Sigmoid colon (tissue), 7 donors: ENCODE results near the gene HRH1. TPM values are rescaled to one million over a fixed set of nuclear protein-coding genes. Genes with fewer than 3 reads are reported as not detected.

Experiments used
- DNase-seq: peaks from one replicate; pipeline ENCODE4 v3.0.0-alpha.2; 2019
- H3K27ac ChIP-seq, 4 donors: fragments of 200-600 bp; sonication (generic); one replicate each; pipeline ENCODE4 v1.5.1; 2016 to 2019; ENCODE audit warnings: mild to moderate bottlenecking in 1 of 4
- H3K27me3 ChIP-seq, 3 donors: fragments of 200-600 bp; sonication (generic); one replicate each; pipeline ENCODE4 v1.5.1; 2019; ENCODE audit warnings: mild to moderate bottlenecking in 1 of 3
- H3K36me3 ChIP-seq, 4 donors: fragments of 200-600 bp; sonication (generic); one replicate each; pipeline ENCODE4 v1.5.1; 2016 to 2019
- H3K4me1 ChIP-seq, 4 donors: fragments of 200-600 bp; sonication (generic); one replicate each; pipeline ENCODE4 v1.5.1; 2017 to 2019
- H3K4me3 ChIP-seq, 4 donors: fragments of 200-600 bp; sonication (generic); one replicate each; pipeline ENCODE4 v1.5.1; 2017 to 2019; ENCODE audit warnings: mild to moderate bottlenecking in 2 of 4, moderate library complexity in 1 of 4
- H3K9me3 ChIP-seq, 4 donors: fragments of 200-600 bp in 3 of 4; sonication (generic) in 3 of 4; one replicate each; pipeline versions ENCODE4 v1.5.1 to v1.6.1; 2013 to 2019
- EP300 ChIP-seq, 4 donors: sonication (generic); formaldehyde crosslinking; IDR thresholded peaks; one replicate each; pipeline ENCODE4 v1.6.1; 2017; ENCODE audit warnings: antibody characterized with exemption in 4 of 4
- POLR2A ChIP-seq, 2 donors: fragments of 450-650 bp; IDR thresholded peaks; one replicate each; pipeline ENCODE4 v1.6.1; 2016; ENCODE audit warnings: antibody characterized with exemption in 2 of 2, mild to moderate bottlenecking in 2 of 2, moderate library complexity in 2 of 2
- POLR2AphosphoS5 ChIP-seq, 4 donors: sonication (generic); formaldehyde crosslinking; IDR thresholded peaks; one replicate each; pipeline ENCODE4 v1.6.1; 2017; ENCODE audit warnings: antibody characterized with exemption in 4 of 4
- WGBS, 2 donors: extraction: QIAGEN DNeasy Blood & Tissue Kit; methylation state at CpG; one replicate each; pipeline ENCODE4 v1.1.7; 2013; 5-methylcytosine and 5-hydroxymethylcytosine counted together
- intact Hi-C: fragments of 100-400 bp; cut with DNase I; formaldehyde crosslinking; loops from one replicate; pipeline ENCODE4 v1.15.1; 2023
- polyA plus RNA-seq, 3 donors: library from polyadenylated mRNA; stranded (reverse); fragments of 200-250 nt; gene quantifications; one replicate each; pipeline ENCODE4 v1.2.3, GENCODE V29; 2013
- total RNA-seq, 4 donors: library from RNA; depleted of rRNA; stranded (reverse); fragments of >200 nt; gene quantifications; one replicate each; pipeline ENCODE4 v1.1.0, GENCODE V29; 2016
- TF ChIP-seq, protein P1 (sequence below), 4 experiments: fragments of 450-650 bp in 3 of 4; fragments of 200-600 bp in 1 of 4; IDR thresholded peaks; one replicate each; pipeline ENCODE4 v1.5.1; 2016 to 2019; ENCODE audit warnings: antibody characterized with exemption in 4 of 4, mild to moderate bottlenecking in 3 of 4, moderate library complexity in 2 of 4
- donor health status: healthy with polysubstance abuse.
- donor health status: Bipolar disorder and iron deficiency.
- donor health status: healthy.

The HRH1 gene
- total and polyA plus RNA-seq, 7 donors, result 1.8 to 57.3 (median 3.9) TPM

DNA sequence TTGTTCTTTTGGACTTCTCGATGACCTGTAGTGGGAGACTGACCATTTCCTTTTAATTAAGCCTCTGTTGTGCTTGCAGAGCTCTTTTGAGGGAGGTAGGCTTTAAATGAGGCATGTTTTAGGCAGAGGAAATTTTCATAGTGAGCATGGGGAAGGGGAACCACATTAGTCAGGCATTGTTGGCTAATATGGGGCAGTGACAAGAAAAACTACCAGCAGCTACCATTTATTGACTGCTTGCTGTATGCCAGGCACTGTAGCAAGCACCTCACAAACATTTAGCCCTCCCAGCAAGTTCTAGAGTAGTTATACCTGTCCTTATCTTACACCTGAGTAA is 128.8 kb downstream of the HRH1 start:
- Histone ChIP-seq H3K27ac (peak overlapping the region; percentile 20 to 70 (median 59)), H3K27me3 (no peaks in the 10 kb centered on the region), H3K4me1 (peaks cover 0 to 46% (median 32%) of the 10 kb centered on the region in 4 donors), H3K36me3 (peaks cover 0 to 11% (median 0%) of the 10 kb centered on the region in 4 donors), H3K9me3 (no peaks in the 10 kb centered on the region), H3K4me3 (no peak overlapping the region)
- intact Hi-C loops, result no loop called here
- WGBS, 2 donors, result 81 to 86% methylated on average over 1 of the region's 1 CpG
- DNase-seq, result no peak
- TF ChIP-seq, protein P1, sequence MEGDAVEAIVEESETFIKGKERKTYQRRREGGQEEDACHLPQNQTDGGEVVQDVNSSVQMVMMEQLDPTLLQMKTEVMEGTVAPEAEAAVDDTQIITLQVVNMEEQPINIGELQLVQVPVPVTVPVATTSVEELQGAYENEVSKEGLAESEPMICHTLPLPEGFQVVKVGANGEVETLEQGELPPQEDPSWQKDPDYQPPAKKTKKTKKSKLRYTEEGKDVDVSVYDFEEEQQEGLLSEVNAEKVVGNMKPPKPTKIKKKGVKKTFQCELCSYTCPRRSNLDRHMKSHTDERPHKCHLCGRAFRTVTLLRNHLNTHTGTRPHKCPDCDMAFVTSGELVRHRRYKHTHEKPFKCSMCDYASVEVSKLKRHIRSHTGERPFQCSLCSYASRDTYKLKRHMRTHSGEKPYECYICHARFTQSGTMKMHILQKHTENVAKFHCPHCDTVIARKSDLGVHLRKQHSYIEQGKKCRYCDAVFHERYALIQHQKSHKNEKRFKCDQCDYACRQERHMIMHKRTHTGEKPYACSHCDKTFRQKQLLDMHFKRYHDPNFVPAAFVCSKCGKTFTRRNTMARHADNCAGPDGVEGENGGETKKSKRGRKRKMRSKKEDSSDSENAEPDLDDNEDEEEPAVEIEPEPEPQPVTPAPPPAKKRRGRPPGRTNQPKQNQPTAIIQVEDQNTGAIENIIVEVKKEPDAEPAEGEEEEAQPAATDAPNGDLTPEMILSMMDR (IDR thresholded peaks at IDR 0.05), result no peak
- TF ChIP-seq EP300 (IDR thresholded peaks at IDR 0.05) (no peak), POLR2AphosphoS5 (IDR thresholded peaks at IDR 0.05) (no peak), POLR2A (IDR thresholded peaks at IDR 0.05) (no peak)

DNA sequence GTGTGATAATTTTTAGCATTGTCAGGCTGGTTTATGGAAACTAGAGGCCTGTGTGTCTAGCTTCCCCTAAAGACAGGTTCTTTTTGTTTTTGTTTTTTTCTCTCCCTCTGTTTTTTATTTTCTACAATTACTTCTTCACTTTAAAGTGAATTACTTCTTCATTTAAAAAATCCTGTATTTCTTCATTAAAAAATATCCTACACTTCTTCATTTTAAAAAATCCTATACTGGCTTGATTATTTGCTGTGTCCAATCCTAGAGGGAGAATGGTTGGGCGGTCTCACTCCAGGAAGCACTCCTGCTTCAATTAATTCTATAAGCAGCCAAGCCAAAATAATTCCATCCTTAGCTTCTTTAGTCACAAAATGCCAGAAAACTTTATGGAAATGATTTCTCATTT is 129.7 kb downstream of the HRH1 start:
- H3K27me3 ChIP-seq, result no peaks in the 10 kb centered on the region
- TF ChIP-seq POLR2A (IDR thresholded peaks at IDR 0.05) (no peak), POLR2AphosphoS5 (IDR thresholded peaks at IDR 0.05) (no peak), EP300 (IDR thresholded peaks at IDR 0.05) (no peak)
- TF ChIP-seq, protein P1 (IDR thresholded peaks at IDR 0.05), result no peak
- peak overlapping the region in 2 of 4 donors; percentile 69 to 70 for H3K27ac ChIP-seq
- H3K36me3 ChIP-seq, result peaks cover 0 to 11% (median 0%) of the 10 kb centered on the region in 4 donors
- no peaks in the 10 kb centered on the region for H3K9me3 ChIP-seq
- WGBS, 2 donors, result 98% methylated on average over 1 of the region's 1 CpG
- no peak overlapping the region for H3K4me3 ChIP-seq
- intact Hi-C loops, result no loop called here
- H3K4me1 ChIP-seq, result peaks cover 0 to 50% (median 41%) of the 10 kb centered on the region in 4 donors
- DNase-seq, result no peak

DNA sequence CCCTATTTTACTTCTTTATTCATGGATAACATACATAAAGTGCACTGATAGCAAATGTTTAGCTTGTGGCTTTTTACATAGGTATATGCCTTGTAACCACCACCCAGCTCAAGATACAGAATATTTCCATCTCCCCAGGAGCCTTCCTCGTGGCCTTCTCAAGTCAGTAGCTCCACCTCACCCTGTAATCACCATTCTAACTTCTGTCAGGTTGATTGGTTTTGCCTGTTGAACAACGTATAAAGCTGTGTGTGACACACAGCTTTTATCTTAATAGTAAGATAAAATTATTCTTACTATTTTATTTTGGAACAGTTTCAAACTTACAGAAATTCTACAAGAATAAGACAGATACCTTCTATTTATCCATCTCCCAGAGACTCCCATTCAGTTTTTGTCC is 131.2 kb downstream of the HRH1 start:
- no peak for DNase-seq
- TF ChIP-seq, protein P1 (IDR thresholded peaks at IDR 0.05), result no peak
- no peak for TF ChIP-seq POLR2A (IDR thresholded peaks at IDR 0.05)
- no peak for TF ChIP-seq EP300 (IDR thresholded peaks at IDR 0.05)
- TF ChIP-seq POLR2AphosphoS5 (IDR thresholded peaks at IDR 0.05), result no peak
- Histone ChIP-seq H3K4me1 (peaks cover 0 to 61% (median 55%) of the 10 kb centered on the region in 4 donors), H3K9me3 (no peaks in the 10 kb centered on the region), H3K27ac (no peak overlapping the region), H3K4me3 (no peak overlapping the region), H3K36me3 (peaks cover 0 to 7% (median 0%) of the 10 kb centered on the region in 4 donors), H3K27me3 (no peaks in the 10 kb centered on the region)
- intact Hi-C loops, result loop anchor here (5.0 kb wide), 1 partner anchor 128 kb away; no protein-coding TSS in a partner anchor
- WGBS, 2 donors, result 88 to 94% methylated on average over 2 of the region's 2 CpGs

DNA sequence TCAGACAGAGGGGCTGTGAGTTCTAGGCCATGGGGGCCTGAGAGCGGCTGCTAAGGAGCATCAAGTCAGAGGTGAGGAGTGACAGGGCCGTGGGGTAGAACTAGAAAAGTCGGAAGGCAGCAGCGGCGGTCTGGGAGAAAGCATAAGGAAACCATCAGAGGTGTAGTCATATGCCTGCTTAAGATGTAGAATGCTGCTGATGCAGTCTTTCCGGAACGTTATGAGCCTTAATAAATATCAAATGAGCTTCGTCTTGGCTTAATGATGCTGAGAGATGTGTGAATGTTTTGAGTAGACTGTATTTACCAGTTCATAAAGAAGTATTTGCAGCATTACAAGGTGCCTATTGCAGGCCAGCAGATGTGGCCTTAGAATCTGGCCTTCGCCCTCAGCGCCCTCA is 133.1 kb downstream of the HRH1 start:
- TF ChIP-seq POLR2AphosphoS5 (IDR thresholded peaks at IDR 0.05), result no peak
- TF ChIP-seq, protein P1 (IDR thresholded peaks at IDR 0.05), result no peak
- DNase-seq, result no peak
- Histone ChIP-seq H3K4me1 (peaks cover 0 to 54% (median 52%) of the 10 kb centered on the region in 4 donors), H3K9me3 (no peaks in the 10 kb centered on the region), H3K27ac (peak overlapping the region; percentile 71 to 83 (median 76)), H3K36me3 (no peaks in the 10 kb centered on the region), H3K4me3 (no peak overlapping the region), H3K27me3 (no peaks in the 10 kb centered on the region)
- intact Hi-C loops, result loop anchor here (5.0 kb wide), 1 partner anchor 130 kb away; no protein-coding TSS in a partner anchor
- WGBS, 2 donors, result 78 to 89% methylated on average over 10 of the region's 10 CpGs

DNA sequence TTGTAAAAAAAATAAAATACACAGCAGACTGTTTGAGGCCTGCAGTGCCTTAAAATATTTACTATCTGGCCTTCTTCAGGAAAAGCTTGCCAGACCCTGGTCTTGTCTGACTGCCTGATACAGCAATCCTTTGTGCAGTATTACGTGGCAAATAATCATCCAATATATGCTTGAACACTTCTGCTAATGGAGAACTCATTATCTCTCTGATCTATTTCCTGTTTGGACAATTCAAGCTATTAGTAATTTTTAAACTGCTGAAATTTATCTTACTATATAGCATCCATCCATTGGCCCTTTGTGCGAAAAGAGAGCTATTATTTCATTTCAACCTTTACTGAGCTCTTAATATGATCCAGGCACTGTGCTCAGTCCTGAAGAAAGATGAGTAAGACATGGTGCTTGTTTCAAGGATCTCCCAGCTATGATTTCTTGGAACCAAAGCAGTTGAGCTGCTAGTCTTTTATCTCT is 133.8 kb downstream of the HRH1 start:
- Histone ChIP-seq H3K36me3 (no peaks in the 10 kb centered on the region), H3K9me3 (no peaks in the 10 kb centered on the region), H3K27ac (peak overlapping the region; percentile 71 to 83 (median 76)), H3K27me3 (no peaks in the 10 kb centered on the region), H3K4me3 (no peak overlapping the region), H3K4me1 (peaks cover 0 to 47% (median 45%) of the 10 kb centered on the region in 4 donors)
- DNase-seq, result no peak
- intact Hi-C loops, result loop anchor here (5.0 kb wide), 1 partner anchor 131 kb away; no protein-coding TSS in a partner anchor
- WGBS, 2 donors, result 70 to 83% methylated on average over 2 of the region's 2 CpGs
- TF ChIP-seq, protein P1 (IDR thresholded peaks at IDR 0.05), result no peak
- peak in 2 of 4 donors; percentile 18 to 33 for TF ChIP-seq POLR2AphosphoS5 (IDR thresholded peaks at IDR 0.05)
- no peak for TF ChIP-seq POLR2A (IDR thresholded peaks at IDR 0.05)
- no peak for TF ChIP-seq EP300 (IDR thresholded peaks at IDR 0.05)
